GM12872 (cell line): Measurements from ENCODE around the gene FBXO30.

Experiments
- TF ChIP-seq, protein P1 (sequence below): IDR thresholded peaks from 3 replicates; pipeline ENCODE4 v1.5.1; 2011; ENCODE audit warnings: low read depth, mild to moderate bottlenecking, low read length, moderate library complexity; ENCODE audit not compliant: insufficient read depth

Gene FBXO30

DNA sequence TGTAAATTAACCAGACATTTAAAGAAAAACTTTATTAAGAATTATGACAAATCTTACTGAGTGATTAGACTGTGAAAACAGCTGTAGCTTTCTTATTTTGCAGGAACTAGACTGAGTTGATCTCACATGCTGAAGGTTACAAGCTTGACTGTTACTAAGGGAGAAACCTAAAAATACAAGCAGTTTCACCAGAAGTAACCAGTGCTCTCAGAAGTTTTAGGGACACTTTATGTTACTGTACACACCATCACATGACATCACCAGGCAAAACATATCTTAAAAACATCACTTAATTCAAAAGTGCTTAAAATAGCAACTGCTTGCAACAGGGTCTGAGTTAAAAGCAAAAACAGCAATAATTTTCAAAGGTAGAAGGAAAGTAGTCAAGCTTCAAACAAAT lies 5.4 kb downstream of the FBXO30 start:
- TF ChIP-seq, protein P1, sequence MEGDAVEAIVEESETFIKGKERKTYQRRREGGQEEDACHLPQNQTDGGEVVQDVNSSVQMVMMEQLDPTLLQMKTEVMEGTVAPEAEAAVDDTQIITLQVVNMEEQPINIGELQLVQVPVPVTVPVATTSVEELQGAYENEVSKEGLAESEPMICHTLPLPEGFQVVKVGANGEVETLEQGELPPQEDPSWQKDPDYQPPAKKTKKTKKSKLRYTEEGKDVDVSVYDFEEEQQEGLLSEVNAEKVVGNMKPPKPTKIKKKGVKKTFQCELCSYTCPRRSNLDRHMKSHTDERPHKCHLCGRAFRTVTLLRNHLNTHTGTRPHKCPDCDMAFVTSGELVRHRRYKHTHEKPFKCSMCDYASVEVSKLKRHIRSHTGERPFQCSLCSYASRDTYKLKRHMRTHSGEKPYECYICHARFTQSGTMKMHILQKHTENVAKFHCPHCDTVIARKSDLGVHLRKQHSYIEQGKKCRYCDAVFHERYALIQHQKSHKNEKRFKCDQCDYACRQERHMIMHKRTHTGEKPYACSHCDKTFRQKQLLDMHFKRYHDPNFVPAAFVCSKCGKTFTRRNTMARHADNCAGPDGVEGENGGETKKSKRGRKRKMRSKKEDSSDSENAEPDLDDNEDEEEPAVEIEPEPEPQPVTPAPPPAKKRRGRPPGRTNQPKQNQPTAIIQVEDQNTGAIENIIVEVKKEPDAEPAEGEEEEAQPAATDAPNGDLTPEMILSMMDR: no peak

DNA sequence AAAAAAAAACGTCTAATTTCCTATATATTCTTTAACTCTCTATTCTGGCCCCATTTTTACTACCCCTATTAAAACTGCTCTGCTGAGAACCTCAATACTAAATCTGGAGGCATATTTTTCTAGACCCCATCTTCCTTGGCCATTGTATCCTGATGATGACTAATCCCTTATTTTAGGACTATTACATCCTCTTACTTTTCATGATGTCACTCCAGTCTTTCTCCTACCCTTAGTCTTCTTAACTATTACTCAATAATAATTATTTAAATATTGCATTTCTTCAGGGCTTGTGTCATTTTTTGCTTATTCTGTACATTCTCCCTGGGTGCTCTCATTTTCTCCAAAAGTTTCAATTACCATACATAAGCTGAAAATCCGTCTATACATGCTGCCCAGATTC lies 6.4 kb downstream of the FBXO30 start:
- TF ChIP-seq, protein P1: no peak

DNA sequence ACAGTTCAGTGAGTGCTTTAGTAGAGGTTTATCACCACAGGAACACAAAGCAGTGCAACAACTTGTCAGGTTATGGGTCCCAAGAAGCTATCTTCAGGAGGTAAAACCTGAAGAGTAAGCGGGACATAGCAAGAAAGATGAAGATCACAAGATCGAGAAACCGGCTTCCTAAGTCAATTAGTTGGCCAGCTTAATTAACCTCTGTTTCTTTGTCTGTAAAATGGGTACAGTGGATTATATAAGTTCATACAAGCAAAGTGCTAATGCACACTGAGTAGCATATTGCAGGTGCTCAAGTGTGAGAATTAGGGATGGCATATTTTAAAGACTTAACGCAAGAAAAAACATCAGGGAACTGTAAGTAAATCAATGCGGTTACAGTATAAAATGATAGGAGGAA lies 12.5 kb downstream of the FBXO30 start:
- TF ChIP-seq, protein P1: no peak

DNA sequence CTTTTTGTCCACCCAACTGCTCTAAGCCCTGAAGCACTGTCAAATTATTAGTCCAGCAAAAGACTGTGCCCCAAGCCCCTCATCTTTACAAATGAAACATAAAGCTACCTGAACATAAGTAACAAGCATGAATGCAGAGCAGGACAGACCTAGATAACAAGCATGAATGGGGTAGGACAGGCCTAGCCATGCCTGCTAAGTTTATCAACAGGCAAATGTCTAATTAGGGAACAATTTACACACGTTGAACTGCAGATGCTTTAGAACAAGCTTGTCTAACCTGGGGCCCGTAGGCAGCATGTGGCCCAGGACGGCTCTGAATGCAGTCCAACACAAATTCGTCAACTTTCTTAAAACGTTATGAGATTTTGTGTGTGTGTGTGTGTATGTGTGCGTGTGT lies 13.6 kb downstream of the FBXO30 start:
- TF ChIP-seq, protein P1: no peak

DNA sequence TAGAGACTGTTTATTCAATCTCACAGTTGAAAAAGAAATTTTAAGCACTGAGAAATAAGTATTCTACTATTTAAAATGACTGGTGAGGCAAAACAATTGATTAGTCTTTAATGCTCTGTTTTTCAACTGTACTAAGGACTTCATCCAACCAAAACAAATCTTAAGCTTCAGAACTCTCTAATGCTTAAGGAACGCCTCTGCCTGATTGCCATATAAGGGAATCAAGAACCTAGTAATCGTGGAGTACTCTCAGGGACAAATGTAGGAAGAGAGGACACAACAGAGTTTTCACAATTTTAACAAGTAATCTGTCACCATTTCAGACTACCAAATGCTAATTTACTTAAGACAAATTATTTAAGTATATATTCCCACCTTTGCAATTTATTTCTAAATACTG lies 16.1 kb downstream of the FBXO30 start:
- TF ChIP-seq, protein P1: no peak

DNA sequence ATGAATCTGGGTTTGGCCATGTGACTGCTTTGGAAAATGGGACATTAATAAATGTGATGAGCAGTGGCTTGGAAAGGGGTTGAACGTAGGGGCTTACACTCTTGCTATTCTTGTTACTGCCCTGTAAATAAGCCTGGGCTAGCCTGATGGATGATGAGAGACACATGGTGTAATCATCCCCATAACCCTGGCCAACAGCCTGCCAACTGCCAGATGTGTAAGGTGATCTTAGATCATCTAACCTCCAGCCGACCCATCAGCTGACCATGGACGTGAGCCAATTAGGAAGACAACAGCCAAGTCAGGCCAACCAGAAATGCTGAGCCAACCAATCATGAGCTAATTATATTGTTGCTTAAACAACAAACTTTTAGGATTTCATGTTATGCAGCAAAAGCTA lies 25.2 kb downstream of the FBXO30 start:
- TF ChIP-seq, protein P1: no peak

DNA sequence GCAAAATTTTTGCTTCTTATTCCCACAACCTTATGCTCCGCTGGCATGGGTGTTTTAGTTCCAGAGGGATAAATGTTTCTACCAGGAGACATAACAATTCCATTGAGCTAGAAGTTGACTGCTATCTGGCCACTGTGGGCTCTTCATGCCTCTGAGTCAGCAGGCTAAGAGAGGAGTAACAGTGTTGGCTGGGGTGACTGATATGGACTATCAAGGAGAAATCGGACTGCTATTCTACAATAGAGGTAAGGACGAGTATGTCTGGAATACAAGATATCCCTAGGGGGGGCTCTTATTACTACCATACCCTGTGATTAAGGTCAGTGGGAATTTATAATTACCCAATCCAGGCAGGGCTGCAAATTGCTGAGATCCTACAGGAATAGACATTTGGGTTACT lies 26.9 kb downstream of the FBXO30 start:
- TF ChIP-seq, protein P1: no peak

DNA sequence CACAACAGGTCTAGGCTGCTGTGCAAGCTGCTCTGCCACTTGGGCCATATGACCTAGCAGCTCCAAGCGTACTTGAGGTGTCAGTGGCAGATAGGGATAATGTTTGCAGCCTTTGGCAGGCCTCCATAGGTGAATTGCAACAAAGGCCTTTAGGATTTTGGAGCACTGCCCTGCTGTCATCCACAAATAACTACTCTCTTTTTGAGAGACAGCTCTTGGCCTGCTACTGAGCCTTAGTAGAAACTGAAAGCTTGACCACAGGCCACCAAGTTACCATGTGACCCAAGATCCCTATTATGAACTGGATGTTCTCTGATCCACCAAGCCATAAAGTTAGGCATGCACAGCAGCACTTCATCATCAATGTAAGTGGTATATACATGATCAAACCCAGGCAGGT lies 29.9 kb downstream of the FBXO30 start:
- TF ChIP-seq, protein P1: no peak
